ENCODE results near the gene SERPINA12.

Gene SERPINA12

DNA sequence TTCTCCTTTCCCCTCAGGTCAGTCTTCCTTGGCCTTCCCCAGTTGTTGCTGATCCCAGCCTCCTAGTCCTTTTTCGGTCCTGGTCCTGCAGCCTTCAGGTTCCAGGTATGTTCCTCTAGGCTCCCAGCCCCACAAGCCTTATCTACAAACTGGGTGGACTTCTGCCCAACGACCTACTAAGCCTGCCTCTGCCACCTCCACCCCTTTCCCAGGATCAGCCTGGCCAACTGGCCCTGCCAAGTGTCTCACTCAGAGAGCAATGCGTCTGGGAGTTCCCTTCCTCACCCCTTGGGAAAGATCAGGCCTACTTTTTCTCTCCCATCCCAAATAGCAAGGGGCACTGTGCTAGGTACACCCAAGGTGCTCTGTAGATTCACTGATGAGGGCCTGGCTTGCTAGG is at the start of gene SERPINA12:
SERPINA12 (minus strand) TSS at position 114 of the 400 bp plus-strand sequence. CDS start 11,072 bp downstream, outside the sequence.
- no peak for DNase-seq (ENCODE audit: low spot score)

GRCh38 chr14:94558842-94559241 is 49.6 kb upstream of the SERPINA12 start:
- DNase-seq (ENCODE audit: low spot score), result no peak

DNA sequence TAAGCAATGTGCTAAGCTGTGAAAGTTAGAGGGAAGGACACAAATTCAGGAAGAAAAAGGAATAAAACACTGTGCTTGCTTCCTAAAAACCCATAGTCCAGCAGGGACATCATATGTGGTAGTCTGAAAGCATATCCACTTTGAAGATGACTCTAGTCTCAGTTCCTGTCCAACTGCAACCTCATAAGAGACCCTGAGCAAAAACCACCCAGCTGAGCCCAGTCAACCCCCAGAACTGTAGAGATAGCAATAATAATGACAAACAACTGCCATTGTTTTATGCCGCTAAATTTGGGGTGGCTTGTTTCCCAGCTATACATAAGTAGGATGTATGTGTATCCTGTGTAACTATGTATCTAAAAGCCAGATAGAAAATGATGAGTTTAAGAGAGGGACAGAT is 48.1 kb upstream of the SERPINA12 start:
- no peak for DNase-seq (ENCODE audit: low spot score)

DNA sequence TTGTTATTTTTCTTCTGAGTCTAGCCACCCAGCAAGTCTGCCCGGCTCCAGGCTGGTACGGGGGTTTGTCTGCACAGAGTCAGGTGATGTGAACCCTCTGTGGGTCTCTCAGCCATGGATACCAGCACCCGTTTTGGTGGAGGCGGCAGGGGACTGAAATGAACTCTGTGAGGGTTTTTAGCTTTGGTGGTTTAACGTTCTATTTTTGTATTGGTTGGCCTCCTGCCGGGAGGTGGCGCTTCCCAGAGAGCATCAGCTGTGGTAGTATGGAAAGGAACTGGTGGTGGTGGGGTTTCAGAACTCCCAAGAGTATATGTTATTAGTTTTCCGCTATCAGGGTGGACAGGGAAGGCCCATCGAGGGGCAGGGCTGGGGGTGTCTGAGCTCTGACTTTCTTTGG is 46.7 kb upstream of the SERPINA12 start:
- no peak for DNase-seq (ENCODE audit: low spot score)

GRCh38 chr14:94550041-94550440 is 40.8 kb upstream of the SERPINA12 start:
- DNase-seq (ENCODE audit: low spot score), result no peak

DNA sequence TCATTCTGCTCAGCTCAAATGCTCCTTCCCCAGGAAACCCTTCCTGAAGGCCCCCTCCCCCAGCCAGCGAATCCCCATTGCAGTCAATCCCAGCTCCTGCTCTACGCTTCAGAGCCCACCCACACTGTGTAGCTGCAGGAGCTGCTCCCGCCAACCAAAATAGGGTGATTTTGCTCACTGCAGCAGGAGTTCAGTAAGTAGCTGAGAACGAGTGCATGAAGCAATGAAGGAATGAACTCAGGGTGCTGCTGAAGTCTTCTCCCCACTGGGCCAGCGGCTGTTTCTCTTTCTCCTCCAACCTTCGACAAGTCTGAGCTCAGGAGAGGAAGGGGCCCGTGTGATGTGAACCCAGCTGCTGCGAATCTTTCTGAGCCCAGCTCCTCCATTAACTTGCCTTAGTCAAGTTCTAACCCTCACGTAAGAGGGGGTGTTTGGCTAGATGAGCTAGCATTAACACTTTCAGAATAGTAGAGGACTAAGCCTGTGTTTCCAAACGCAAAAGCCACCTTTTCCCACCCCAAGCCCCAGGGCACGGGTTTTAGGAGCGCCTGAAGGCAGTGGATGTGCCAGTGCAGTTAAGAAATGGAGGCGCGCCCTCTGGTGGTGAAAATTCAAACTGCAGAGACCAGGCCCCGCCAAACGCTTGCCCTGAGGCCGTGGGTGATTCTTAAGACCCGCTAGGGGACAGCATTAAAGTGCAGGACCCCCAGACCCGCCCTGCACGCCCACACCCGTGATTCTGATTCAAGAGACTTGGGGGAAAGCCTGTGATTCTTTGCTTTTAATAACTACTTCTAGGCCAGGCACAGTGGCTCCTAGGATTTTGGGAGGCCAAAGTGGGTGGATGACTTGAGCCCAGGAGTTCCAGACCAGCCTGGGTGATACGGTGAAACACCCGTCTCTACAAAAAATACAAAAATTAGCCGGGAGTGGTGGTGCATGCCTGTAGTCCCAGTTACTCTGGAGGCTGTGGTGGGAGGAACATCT is 40.0 kb upstream of the SERPINA12 start:
- peak; percentile 18 for DNase-seq (ENCODE audit: low spot score)

- no peak for DNase-seq (ENCODE audit: low spot score)
These were observed 39.1 kb upstream of the SERPINA12 start for GRCh38 chr14:94548131-94548998.

DNA sequence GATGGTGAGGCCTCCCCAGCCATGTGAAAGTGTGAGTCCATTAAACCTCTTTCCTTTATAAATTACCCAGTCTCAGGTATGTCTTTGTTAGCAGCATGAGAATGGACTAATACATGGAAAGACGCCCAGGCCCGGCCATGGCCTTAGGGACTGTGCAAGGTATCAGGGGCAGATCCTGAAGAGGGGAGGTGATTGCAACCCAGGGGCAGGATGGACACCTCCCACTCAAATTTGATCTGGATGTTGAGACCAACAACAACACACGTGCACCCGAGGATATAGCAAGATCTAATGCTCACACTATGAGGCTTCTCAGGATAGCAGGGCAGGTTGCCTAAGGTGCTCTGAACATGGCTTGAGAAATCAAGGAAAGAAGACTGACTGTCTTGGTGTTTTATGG is 38.5 kb upstream of the SERPINA12 start:
- DNase-seq (ENCODE audit: low spot score), result no peak

DNA sequence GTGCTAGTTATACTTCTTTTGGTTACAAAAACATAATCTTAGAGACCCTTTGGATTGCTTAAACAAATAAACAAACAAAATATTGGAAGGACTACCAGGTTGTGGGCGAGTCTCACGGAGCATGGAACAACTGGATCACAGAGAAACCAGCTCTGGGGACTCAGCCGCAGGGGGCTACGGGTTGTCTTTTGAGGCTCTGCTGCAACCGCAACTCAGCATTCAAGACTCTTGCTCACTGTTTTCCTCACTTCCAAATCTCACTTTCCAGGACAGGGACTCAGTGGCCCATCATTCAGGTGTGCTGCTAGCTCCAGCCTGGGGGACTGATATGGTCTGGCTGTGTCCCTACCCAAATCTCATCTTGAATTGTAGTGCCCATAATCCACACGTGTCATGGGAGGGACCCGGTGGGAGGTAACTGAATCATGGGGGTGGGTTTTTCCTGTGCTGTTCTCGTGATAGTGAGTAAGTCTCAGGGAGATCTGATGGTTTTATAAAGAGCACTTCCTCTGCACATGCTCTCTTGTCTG is 37.9 kb upstream of the SERPINA12 start:
- no peak for DNase-seq (ENCODE audit: low spot score)

- DNase-seq (ENCODE audit: low spot score), result no peak
These were observed 36.0 kb upstream of the SERPINA12 start for GRCh38 chr14:94545131-94545841.

DNA sequence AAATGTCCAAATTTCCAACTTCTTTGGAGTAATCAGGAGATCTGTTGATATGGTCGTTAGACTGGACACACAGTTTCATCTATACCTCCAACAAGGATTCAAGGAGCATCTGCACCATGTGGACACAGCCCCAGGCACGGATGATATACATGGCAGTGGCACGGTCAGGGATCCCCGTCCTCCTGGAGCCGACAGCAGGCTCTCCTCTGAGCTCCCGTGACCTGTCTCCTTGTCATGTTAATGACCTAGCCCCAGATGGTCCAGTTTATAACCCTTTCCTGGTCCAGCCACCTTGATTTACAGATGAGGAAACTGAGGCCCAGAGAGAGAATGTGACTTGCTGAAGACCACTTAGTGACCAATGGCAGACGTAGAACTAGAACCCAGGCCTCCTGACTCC is 35.5 kb upstream of the SERPINA12 start:
- no peak for DNase-seq (ENCODE audit: low spot score)

GRCh38 chr14:94543449-94544124 is 34.3 kb upstream of the SERPINA12 start:
- no peak for DNase-seq (ENCODE audit: low spot score)

- no peak for DNase-seq (ENCODE audit: low spot score)
These were observed 33.7 kb upstream of the SERPINA12 start for GRCh38 chr14:94542811-94543440.

- no peak for DNase-seq (ENCODE audit: low spot score)
These were observed 33.0 kb upstream of the SERPINA12 start for GRCh38 chr14:94542111-94542810.

- DNase-seq (ENCODE audit: low spot score), result no peak
These were observed 32.1 kb upstream of the SERPINA12 start for GRCh38 chr14:94541234-94541975.

GRCh38 chr14:94540031-94540794 is 30.9 kb upstream of the SERPINA12 start:
- DNase-seq (ENCODE audit: low spot score), result no peak

- DNase-seq (ENCODE audit: low spot score), result no peak
These were observed 29.9 kb upstream of the SERPINA12 start for GRCh38 chr14:94539181-94539580.

GRCh38 chr14:94538070-94538740 is 28.9 kb upstream of the SERPINA12 start:
- no peak for DNase-seq (ENCODE audit: low spot score)

All from pons (tissue), 1 donor.